GM19452 (cell line): ENCODE data around the gene LCN12.

Experiments used
- ATAC-seq: cut with Tn5 transposase; IDR thresholded peaks from one replicate; pipeline ENCODE4 v1.9.1; 2021; ENCODE audit not compliant: unreplicated experiment

The LCN12 gene

GRCh38 chr9:136957461-136957860 lies 5.4 kb downstream of the LCN12 start:
- no peak for ATAC-seq

DNA sequence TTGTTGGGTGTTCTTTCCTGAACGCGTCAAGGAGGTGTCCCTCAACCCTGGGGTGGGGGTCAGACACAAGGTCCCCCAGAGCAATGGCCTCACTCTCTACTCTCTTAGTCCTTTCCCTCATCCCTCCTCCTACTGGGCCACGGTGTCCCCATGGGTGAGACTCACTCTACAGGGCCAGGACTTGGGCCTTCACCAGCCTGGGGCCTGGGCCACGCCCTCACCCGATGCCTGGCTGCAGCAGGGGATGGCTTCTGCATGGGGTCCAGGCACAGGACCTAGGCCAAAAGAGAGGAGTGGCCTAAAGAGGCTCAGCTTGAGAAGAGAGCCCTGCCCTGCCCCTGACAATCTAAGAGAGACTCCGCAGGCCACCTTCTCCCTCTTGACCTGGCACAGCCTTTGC lies 5.8 kb downstream of the LCN12 start:
- no peak for ATAC-seq

- ATAC-seq, result no peak
Measured at GRCh38 chr9:136958473-136958872, 6.4 kb downstream of the LCN12 start.

DNA sequence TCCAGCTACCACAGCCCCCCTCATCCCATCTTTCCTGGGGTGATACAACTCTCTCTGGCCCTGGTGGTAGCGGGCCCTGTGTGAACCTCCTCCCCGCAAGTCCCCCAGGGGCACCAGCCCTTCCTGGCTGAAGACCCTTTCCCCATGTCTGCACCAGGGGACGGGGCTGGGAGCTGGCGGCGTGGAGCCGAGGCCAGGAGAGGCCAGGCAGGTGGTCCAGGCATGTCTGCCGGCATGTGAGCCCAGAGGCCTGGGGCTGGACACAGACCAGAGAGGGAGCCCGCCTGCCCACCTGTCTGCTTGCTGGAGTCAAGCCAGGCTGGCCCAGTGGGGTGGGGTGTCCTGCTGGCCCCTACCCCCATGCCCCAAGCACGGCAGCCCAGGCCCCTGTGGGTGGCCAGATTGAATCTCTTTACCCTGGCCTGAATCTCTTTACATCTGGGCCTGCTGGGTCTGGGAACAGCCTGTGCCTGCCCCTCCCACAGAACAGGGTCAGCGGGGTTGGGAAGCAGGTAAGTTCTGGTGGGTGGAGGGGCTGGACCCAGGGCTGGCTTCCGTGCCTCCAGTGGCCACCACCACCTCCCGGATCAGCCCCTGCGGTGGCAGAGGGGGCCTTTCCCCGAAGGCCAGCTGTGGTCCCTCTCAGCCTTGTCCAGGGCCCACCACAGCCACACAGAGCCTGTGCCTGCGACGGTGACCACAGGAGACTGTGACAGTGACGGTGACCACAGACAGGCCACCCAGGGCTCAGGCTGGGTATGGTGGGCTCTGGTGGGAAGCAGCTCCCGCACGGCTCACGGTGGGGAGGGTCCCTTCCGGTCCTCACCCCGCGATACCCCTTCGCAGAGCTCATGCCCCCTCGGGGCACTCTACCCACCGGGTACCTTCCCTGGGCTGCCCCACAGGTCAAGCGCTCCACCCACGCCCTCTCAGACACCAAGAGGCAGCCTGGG lies 7.1 kb downstream of the LCN12 start:
- ATAC-seq, result no peak

- ATAC-seq, result no peak
Measured at GRCh38 chr9:136960212-136960937, 8.3 kb downstream of the LCN12 start.

DNA sequence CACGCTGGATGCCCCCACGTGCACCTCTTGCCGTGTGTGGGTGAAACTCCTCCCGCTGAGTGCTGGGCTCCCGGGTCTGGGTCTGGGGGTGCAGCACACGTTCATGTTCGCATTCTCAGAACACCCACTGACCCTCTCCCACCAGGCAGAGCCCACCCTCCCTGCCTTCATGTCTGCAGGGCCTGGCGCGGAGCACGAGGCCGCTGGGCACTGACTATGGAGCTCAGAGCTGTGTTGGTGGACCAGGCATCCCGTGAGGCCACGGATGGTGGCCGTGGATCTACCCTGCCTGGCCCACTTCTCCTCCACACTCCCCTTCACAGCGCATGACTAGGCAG lies 8.8 kb downstream of the LCN12 start:
- no peak for ATAC-seq

DNA sequence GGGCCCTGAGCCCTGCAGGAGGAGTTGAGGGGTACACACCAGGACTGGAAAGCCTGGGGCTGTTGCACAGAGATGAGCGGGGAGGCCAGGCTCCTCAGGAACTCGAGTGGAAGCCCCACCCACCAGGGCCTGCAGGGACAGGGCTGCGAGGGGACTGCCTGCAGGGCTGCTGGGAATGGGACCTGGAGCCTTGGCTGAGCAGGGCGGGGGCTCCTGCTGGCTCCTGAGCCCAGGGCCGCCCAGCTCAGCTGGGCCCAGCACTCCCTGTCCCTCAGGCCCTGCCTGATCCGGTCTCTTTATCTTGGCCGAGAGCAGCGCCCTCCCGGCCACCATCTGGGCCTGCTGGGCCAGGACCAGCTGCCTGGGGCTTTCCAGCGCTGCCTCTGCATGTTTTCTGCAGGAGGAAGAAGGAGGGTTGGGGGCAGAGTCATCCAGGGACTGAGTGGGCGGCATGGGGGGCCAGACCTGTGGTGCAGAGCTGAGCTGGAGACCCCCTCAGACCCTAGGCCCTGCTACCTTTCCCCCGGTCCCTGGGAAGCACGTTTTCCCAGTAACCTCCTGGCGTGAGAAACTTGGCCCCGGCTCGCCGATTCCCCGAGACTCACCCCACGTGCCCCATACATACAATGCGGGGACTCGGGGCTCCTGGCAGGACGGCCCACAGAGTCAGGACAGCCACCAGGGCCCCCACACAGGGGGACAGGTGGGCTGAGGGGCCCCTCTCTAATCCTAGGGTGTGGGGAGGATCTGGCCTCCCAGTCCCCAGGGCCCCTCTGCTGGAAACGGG lies 9.4 kb downstream of the LCN12 start:
- ATAC-seq, result no peak

- no peak for ATAC-seq
Measured at GRCh38 chr9:136962163-136962562, 10.1 kb downstream of the LCN12 start.

DNA sequence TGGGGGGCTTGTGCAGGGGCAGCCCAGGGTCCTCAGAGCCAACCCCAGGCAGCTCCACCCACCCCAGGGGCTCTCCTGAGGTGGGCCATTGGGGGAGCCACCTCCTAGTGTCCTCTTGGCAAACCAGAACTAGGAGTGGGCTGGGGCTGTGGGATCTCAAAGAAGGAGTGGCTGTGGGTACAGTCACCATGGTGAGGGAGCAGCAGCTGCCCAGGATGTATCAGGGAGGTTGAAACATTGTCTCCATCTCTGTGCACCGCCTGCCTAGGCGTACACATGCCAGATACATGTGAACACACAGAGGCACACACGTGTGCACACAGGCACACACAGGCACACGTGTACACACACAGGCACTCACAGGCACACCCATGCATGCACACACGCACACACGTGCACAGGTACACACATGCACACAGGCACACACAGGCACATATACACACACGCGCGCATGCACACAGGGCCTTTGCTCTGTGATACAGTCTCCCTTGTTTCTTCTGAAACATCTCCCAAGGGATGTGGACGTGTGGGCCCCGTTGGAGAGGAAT lies 10.7 kb downstream of the LCN12 start:
- ATAC-seq, result no peak

DNA sequence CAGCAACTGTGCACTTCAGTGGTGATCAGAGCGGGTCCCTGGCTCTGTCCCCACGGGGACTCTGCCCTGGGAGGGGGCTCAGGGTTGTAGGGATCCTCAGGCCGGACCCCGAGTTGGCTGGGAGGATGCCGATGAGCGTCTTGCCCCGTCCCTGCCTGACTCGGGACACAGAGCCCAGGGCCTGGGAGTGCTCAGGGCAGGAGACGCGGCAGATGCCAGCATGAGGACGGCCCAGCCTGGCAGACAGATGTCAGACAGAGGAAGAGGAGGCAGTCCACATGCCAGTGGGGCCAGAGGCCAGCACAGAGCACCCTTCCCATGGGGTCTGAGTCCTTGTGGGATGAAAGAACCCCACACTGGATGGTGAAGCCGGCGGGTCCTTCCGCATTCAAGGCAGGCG lies 11.3 kb downstream of the LCN12 start:
- ATAC-seq, result no peak

- ATAC-seq, result no peak
Measured at GRCh38 chr9:136963751-136964150, 11.7 kb downstream of the LCN12 start.

DNA sequence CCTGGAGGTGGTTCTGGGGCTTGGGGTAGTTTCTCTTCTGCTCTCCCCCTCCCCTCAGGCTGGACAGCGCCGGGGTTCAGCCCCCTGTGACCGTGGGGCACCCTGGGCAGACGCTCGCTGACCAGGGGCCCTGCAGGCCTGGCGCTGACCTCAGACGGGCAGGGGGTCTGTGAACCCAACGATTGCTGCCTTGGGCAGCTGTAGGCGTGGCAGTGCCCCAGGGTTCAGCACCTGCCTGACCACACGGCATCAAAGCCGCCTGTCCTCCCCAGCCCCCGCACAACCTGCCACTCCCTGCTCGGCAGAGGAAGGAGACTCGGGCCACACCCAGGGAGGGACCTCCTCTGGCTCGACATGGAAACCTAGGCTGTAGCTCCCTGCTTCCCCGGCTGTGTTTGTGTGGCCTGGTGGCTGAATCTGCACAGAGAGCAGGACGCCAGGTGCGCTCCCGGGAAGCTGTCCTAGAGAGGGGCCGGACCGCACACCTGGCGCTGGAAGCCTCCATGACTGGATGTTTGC lies 12.2 kb downstream of the LCN12 start:
- no peak for ATAC-seq

- ATAC-seq, result no peak
Measured at GRCh38 chr9:136964833-136965422, 12.9 kb downstream of the LCN12 start.

DNA sequence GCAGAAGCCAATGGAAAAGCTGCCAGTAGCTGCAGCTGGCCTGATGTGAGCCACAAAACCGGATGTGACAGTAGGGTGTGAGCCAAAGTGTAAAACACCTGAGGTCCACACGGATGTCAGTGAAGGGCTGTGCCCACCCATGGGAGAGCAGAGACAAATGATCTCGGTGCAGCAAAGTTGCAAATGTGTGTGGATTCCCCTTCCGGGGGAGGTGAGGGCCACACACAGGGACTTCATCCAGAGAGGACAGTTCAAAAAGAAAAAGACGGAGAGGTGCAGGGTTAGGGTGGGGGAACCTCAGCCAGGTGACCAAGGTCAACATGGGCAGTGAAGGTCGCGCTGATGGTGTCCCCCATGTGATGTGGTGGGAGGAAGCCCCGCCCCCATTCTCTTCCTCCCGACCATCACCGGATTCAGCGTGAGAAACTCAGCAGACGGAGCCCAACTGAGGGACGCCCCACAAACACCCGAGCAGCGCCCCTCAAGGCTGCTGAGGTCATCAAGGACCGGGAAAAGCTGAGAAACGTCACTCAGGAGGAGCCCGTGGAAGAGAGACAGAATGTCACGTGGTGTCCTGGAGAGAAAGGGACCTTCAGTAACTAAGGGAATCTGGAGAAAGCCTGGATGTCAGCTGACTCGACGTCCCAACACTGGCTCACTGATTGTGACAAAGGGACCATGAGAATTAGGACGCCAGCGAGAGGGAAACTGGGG lies 13.9 kb downstream of the LCN12 start:
- no peak for ATAC-seq

DNA sequence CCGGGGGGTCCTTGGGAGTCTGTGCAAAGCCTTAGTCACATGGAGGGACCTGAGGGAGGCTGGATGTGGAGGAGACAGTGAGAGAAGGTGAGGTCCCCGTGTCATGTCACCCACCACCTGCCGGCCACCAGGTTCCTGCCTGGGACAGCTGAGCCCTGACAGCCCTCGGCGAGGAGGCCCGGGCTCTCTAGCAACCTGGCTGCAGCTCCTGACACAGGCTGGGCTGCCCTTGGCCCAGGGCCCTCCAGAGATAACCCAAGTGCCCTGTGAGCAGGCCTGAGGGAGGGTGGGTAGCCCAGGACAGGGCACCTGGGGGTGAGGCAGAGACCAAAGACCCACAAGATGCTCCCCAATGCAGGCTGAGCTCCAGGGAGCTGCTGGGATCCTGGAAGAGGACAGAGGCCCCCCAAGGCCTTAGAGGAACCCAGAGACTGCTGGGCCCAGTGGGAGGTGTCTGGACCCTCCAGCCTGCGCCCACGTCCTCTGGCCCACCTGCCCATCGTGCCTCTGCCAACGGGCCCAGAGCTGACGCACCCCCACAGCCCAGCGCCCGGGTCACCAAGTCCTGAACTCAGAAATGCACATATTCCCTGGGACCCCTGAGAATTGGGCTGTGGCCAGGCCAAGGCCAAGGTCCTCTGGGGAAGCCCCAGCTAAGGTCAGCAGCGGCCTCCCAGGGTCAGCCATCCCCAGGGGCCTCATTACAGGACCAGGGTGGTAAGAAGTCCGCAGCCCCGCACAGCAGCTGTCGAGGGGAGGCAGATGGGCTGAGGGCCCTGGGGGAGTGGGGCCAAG lies 16.5 kb downstream of the LCN12 start:
- no peak for ATAC-seq

DNA sequence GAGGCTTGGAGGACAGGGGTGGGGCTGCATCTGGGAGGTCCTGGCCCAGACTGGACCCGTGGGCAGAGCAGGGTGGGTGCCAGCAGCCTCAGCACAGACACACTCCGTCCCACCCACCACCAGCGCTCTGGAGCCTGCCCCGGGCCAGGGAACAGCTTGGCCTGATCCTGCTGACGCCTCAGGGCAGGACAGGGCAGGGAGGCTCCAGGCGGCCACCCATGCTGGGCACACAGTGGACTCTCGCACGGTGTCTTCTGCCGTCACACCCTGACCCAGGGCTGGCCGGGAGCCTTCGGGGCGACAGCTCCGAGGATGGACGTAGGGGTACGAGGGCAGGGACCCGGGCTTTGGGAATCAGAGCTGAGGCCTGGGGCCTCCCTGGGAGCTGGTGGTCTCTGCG lies 17.1 kb downstream of the LCN12 start:
- no peak for ATAC-seq

DNA sequence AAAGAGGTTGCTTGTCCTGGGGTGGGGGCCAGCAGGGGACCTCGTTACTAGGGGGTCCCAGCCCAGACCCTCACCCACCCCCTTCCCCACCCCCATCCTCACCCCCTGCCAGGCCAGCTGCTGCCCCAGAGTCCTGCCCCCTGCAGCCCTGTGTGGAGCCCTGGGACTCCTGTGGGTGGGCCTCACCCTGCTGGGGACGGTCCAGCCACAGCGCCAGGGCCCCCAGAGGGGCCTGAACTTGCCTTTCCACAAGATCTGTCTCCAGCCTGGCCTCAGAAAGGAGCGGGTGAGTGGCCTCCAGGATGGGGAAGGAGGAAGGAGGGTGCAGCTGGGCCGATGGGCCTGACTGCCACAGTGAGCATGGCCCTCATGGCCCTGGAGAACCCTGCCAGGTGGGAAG lies 17.7 kb downstream of the LCN12 start:
- no peak for ATAC-seq

DNA sequence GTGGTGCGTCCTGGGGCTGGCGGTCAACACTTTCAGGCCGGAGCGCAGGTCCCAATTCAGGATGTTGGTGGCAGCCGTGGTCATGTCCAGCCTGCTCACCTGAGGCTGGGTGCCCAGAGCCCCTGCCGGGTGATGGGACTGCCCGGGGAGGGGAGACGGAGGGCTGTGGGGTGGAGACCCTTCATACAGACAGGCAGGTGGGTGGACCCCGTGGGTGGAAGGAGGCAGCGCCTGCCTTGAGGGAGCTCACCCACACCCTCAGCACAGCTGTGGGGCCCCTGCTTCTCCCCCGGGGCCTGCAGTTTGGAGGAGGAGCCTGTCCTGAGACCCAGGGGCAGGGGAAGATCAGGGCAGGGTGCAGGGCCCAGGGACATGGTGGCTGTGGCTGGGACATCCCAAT lies 18.3 kb downstream of the LCN12 start:
- no peak for ATAC-seq

GRCh38 chr9:136971746-136972145 lies 19.7 kb downstream of the LCN12 start:
- no peak for ATAC-seq
